B cell (primary cell): ENCODE data around the gene TRPM6. TPM values are rescaled to one million over a fixed set of nuclear protein-coding genes. Genes with fewer than 3 reads are reported as not detected.

Experiments
- ATAC-seq: fragments of 200-7000 bp; cut with Tn5 transposase; one replicate; pipeline ENCODE4 v1.10.0; 2021; ENCODE audit warnings: low read depth, mild to moderate bottlenecking, moderate number of reproducible peaks, moderate library complexity
- CTCF ChIA-PET: fragments of 350-600 bp; sonication (Branson Sonifier 250); formaldehyde crosslinking; loops from one replicate; lab custom pipeline; 2021; ENCODE audit warnings: antibody characterized with exemption, inconsistent platforms; lab: Charles Lee
- POLR2A ChIA-PET: fragments of 350-600 bp; sonication (Branson Sonifier 250); formaldehyde crosslinking; loops from one replicate; lab custom pipeline; 2021; ENCODE audit warnings: antibody characterized with exemption; lab: Charles Lee
- DNase-seq: peaks from one replicate; pipeline ENCODE4 v3.0.0; 2013
- H2AFZ ChIP-seq: 2 replicates; pipeline ENCODE4 v1.6.1; 2012; ENCODE audit warnings: mild to moderate bottlenecking, low read depth, low read length; ENCODE audit not compliant: insufficient read depth, poor library complexity, severe bottlenecking
- H3K27ac ChIP-seq, 2 donors: 1 replicate in 1 of 2; 2 replicates in 1 of 2; pipeline ENCODE4 v1.5.1; 2012 to 2013; ENCODE audit warnings: low read length in 2 of 2, mild to moderate bottlenecking in 2 of 2, moderate library complexity in 1 of 2
- H3K27me3 ChIP-seq, 4 experiments: fragments of 200-600 bp in 1 of 4; sonication (generic) in 1 of 4; replicated peaks in 1 of 4; 1 replicate in 2 of 4; 2 replicates in 2 of 4; pipeline versions ENCODE4 v1.6.1 to v1.7.0; 2013 to 2016; ENCODE audit warnings: low read length in 3 of 4, mild to moderate bottlenecking in 2 of 4, mixed read lengths in 1 of 4, moderate library complexity in 1 of 4; ENCODE audit not compliant: insufficient read depth in 4 of 4, control insufficient read depth in 3 of 4; ENCODE audit errors: control extremely low read depth in 1 of 4
- H3K36me3 ChIP-seq, 2 experiments: replicated peaks in 1 of 2; 1 replicate in 1 of 2; 2 replicates in 1 of 2; pipeline versions ENCODE4 v1.6.1 to v1.7.1; 2013; ENCODE audit warnings: low read length in 1 of 2; ENCODE audit not compliant: insufficient read depth in 2 of 2, control insufficient read depth in 1 of 2; ENCODE audit errors: control extremely low read depth in 1 of 2, extremely low read depth in 1 of 2
- H3K4me1 ChIP-seq, 2 donors: fragments of 200-600 bp in 1 of 2; sonication (generic) in 1 of 2; 1 replicate in 1 of 2; 2 replicates in 1 of 2; pipeline versions ENCODE4 v1.5.1 to v1.6.1; 2013 to 2017; ENCODE audit warnings: low read length in 2 of 2; ENCODE audit not compliant: control insufficient read depth in 2 of 2, insufficient read depth in 2 of 2
- H3K4me2 ChIP-seq: replicated peaks from 2 replicates; pipeline ENCODE3; 2012; ENCODE audit warnings: mild to moderate bottlenecking, low read depth, low read length; ENCODE audit not compliant: poor library complexity, severe bottlenecking
- H3K4me3 ChIP-seq, 5 experiments: fragments of 200-600 bp in 1 of 5; sonication (generic) in 1 of 5; 1 replicate in 3 of 5; 2 replicates in 2 of 5; pipeline versions ENCODE4 v1.5.1 to v1.7.0; 2011 to 2016; ENCODE audit warnings: low read length in 4 of 5, mild to moderate bottlenecking in 4 of 5, low read depth in 2 of 5, control low read depth in 1 of 5, moderate library complexity in 1 of 5; ENCODE audit not compliant: insufficient read depth in 1 of 5; ENCODE audit errors: control extremely low read depth in 1 of 5, extremely low read depth in 1 of 5
- H3K79me2 ChIP-seq: fragments of 200-600 bp; sonication (generic); one replicate; pipeline ENCODE4 v1.6.0; 2016; ENCODE audit warnings: low read length; ENCODE audit not compliant: control insufficient read depth, insufficient read depth
- H3K9ac ChIP-seq: fragments of 200-600 bp; sonication (generic); 2 replicates; pipeline ENCODE4 v1.6.1; 2017; ENCODE audit warnings: mild to moderate bottlenecking, low read length, moderate library complexity
- H3K9me3 ChIP-seq, 3 donors: one replicate each; pipeline versions ENCODE4 v1.6.1 to v1.7.1; 2013; ENCODE audit warnings: low read length in 2 of 3; ENCODE audit not compliant: control insufficient read depth in 2 of 3, insufficient read depth in 1 of 3; ENCODE audit errors: control extremely low read depth in 1 of 3
- H4K20me1 ChIP-seq: 2 replicates; pipeline ENCODE4 v1.6.0; 2012; ENCODE audit warnings: mild to moderate bottlenecking, low read length; ENCODE audit not compliant: insufficient read depth, control insufficient read depth, poor library complexity, severe bottlenecking
- H3K27ac Mint-ChIP-seq: one replicate; pipeline ENCODE4 v1.8.0; 2021; ENCODE audit warnings: mixed read lengths
- H3K27me3 Mint-ChIP-seq: one replicate; pipeline ENCODE4 v1.8.0; 2021; ENCODE audit warnings: mixed read lengths
- H3K4me1 Mint-ChIP-seq: one replicate; pipeline ENCODE4 v1.8.0; 2021; ENCODE audit warnings: mixed read lengths
- H3K4me3 Mint-ChIP-seq: one replicate; pipeline ENCODE4 v1.8.0; 2021; ENCODE audit warnings: mixed read lengths
- H3K9me3 Mint-ChIP-seq: one replicate; pipeline ENCODE4 v1.8.0; 2022; ENCODE audit warnings: mixed read lengths; ENCODE audit not compliant: insufficient read depth
- EZH2 ChIP-seq: IDR thresholded peaks from 2 replicates; pipeline ENCODE4 v1.6.1; 2012; ENCODE audit warnings: borderline replicate concordance, low read depth, mild to moderate bottlenecking, moderate library complexity, low read length; ENCODE audit not compliant: insufficient read depth, poor library complexity, severe bottlenecking
- WGBS: methylation state at CpG from one replicate; pipeline ENCODE4 v1.1.5; 2013; ENCODE audit warnings: missing lambda C conversion rate; ENCODE audit not compliant: insufficient coverage; 5-methylcytosine and 5-hydroxymethylcytosine counted together
- intact Hi-C: fragments of 100-400 bp; cut with micrococcal nuclease; formaldehyde crosslinking; loops from one replicate; pipeline ENCODE4 v1.10.0; 2022
- polyA plus RNA-seq: library from polyadenylated mRNA; depleted of rRNA; stranded (reverse); fragments of >200 nt; gene quantifications from 2 replicates; pipeline ENCODE4 v1.2.3, GENCODE V29; 2012
- total RNA-seq, 2 donors: library from RNA; stranded (reverse); fragments of 120-200 nt in 1 of 2; gene quantifications; 1 replicate in 1 of 2; 2 replicates in 1 of 2; pipeline versions ENCODE4 v1.2.3 to v1.2.4, GENCODE V29; 2013 to 2022
- TF ChIP-seq, protein P1 (sequence below): fragments of 200-600 bp; IDR thresholded peaks from one replicate; pipeline ENCODE4 v1.8.0; 2022; ENCODE audit warnings: antibody characterized with exemption, mild to moderate bottlenecking

TRPM6 gene
- total and polyA plus RNA-seq, 2 donors (not counting 1 experiment from before 2014, with no cell fraction given): not detected

DNA sequence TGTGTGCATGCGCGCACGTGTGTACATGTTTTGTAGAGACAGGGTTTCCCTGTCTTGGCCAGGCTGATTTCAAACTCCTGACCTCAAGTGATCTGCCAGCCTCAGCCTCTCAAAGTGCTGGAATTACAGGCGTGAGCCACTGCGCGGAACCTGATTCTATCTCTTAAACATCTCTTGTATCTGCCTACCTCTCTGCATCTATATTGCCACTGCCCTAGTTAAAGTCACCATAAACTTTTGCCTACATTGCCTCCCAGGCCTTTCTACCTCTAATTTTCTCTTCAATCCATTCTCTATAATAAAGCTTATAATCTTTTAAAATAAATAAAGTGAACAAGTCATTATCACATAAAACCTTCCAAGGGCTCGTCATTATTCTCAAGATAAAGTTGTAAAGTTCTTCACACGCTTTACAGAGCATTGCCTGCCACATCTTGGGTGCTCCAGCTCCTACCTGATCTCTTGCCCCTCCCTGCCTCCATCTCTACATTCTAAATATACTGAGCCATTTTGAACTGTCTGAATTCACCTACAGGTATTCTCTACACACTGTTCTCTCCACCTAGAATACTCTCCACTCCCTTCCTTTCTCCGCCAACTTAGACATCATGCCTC lies 15.0 kb downstream of the TRPM6 start:
- intact Hi-C loops: no loop called here
- WGBS: 98% methylated on average over 5 of the region's 9 CpGs
- DNase-seq: no peak

GRCh38 chr9:74867483-74867882 lies 20.2 kb downstream of the TRPM6 start:
- no peak overlapping the region for H3K9ac ChIP-seq
- Mint-ChIP-seq H3K9me3 (no peaks in the 10 kb centered on the region), H3K27me3 (peaks cover 7% of the 10 kb centered on the region), H3K4me1 (peaks cover 19% of the 10 kb centered on the region), H3K27ac (no peak overlapping the region), H3K4me3 (no peak overlapping the region)
- TF ChIP-seq, protein P1, sequence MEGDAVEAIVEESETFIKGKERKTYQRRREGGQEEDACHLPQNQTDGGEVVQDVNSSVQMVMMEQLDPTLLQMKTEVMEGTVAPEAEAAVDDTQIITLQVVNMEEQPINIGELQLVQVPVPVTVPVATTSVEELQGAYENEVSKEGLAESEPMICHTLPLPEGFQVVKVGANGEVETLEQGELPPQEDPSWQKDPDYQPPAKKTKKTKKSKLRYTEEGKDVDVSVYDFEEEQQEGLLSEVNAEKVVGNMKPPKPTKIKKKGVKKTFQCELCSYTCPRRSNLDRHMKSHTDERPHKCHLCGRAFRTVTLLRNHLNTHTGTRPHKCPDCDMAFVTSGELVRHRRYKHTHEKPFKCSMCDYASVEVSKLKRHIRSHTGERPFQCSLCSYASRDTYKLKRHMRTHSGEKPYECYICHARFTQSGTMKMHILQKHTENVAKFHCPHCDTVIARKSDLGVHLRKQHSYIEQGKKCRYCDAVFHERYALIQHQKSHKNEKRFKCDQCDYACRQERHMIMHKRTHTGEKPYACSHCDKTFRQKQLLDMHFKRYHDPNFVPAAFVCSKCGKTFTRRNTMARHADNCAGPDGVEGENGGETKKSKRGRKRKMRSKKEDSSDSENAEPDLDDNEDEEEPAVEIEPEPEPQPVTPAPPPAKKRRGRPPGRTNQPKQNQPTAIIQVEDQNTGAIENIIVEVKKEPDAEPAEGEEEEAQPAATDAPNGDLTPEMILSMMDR: no peak
- TF ChIP-seq EZH2: no peak
- no peak for DNase-seq
- peaks cover 18 to 20% of the 10 kb centered on the region in 2 donors for H3K4me1 ChIP-seq
- H3K27me3 ChIP-seq: no peaks in the 10 kb centered on the region
- ATAC-seq: no peak
- no peak overlapping the region for H2AFZ ChIP-seq
- ChIA-PET POLR2A (no interaction called here), CTCF (no interaction called here)
- no peak overlapping the region for H3K4me2 ChIP-seq
- H3K79me2 ChIP-seq: no peaks in the 10 kb centered on the region
- whole genome bisulfite sequencing: 100% methylated on average over 1 of the region's 4 CpGs
- no peaks in the 10 kb centered on the region for H3K36me3 ChIP-seq
- H3K27ac ChIP-seq: no peak overlapping the region
- H4K20me1 ChIP-seq: no peaks in the 10 kb centered on the region
- intact Hi-C loops: no loop called here
- no peak overlapping the region for H3K4me3 ChIP-seq
- no peaks in the 10 kb centered on the region for H3K9me3 ChIP-seq

More for the DNA sequence above, 15.0 kb downstream of the TRPM6 start:
- Histone ChIP-seq H3K9me3 (peaks cover 0 to 5% (median 0%) of the 10 kb centered on the region in 3 donors), H3K4me3 (no peak overlapping the region), H3K79me2 (no peaks in the 10 kb centered on the region), H3K4me2 (no peak overlapping the region), H3K9ac (no peak overlapping the region), H3K36me3 (no peaks in the 10 kb centered on the region), H3K27ac (no peak overlapping the region), H2AFZ (no peak overlapping the region), H3K4me1 (no peaks in the 10 kb centered on the region), H4K20me1 (no peaks in the 10 kb centered on the region), H3K27me3 (peaks cover 0 to 3% (median 1%) of the 10 kb centered on the region in 4 experiments)
- Mint-ChIP-seq H3K27ac (no peak overlapping the region), H3K4me3 (no peak overlapping the region), H3K27me3 (peaks cover 14% of the 10 kb centered on the region), H3K9me3 (no peaks in the 10 kb centered on the region), H3K4me1 (no peaks in the 10 kb centered on the region)
- ATAC-seq: no peak
- ChIA-PET CTCF (no interaction called here), POLR2A (no interaction called here)
- TF ChIP-seq, protein P1: no peak
- TF ChIP-seq EZH2: no peak
